Activated CD4-positive, alpha-beta T cell treated with anti-CD3 and anti-CD28 coated beads for 24 hours (primary cell): ENCODE measurements around the gene ELMO3.
A peak's percentile ranks its signal among the peaks of the same experiment; 100 is the strongest.

Source experiments
- DNase-seq, 2 donors: peaks; one replicate each; pipeline ENCODE4 v3.0.0-alpha.2; 2020; ENCODE audit warnings: low read depth in 2 of 2

Gene ELMO3

DNA sequence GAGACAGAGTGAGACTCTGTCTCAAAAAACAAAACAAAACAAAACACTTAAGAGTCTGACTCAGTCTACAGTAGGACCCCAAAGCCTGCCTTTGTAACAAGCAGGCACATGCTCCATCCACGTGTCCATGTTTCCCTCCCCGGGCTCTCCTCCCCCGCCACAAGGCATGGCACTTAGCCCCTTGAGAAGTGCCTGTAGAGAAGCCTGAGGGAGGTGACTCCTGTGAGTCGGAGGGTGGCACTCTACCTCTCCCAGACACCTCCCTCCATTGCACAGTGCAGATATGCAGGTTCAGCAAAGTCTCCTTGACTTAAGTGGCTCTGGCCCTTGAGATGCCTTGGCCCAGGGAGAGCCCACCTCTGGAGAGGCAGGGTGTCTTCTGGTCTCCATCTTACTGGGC is 41.6 kb downstream of the ELMO3 start:
- DNase-seq: no peak

DNA sequence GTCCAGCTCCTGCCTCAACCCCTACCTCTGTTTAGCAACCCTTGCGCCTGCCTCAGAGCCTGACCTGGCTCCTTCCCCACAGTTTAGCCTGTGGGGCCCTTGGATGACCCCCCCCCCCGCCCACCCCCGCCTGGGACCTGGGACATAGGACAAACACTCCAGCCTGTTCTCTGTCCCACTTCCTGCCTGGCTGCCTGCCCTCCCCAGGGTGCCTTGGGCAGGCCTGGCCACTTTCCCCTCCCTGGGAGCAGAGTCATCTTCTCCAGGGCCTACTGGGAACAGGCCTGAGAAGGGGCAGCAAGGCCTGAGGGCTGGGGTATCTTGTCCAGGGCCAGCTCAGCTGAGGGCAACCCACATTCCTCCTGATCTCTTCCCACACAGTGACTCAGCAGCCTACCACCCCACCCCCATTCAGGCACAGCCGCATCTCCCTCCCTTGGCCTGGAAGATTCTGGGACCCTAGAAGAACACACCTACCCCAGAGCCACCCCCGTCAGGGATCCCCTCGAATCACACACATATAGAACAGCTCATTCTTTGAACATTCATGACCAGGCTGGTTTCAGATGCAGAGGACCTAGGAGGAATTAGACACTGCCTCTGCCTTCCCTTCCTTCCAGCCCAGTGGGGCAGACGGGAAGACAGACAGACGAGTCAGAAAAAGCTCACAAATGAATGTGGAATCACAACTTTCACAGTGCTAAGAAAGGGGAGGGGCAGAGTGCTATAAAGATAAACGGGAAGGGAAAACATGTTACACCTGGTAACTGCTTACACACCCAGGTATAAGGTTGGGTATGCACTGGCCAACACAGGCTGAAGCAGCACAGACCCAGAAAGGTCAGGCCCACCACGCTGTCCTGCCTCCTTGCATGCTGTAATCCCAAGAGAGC is 42.3 kb downstream of the ELMO3 start:
- DNase-seq: no peak

DNA sequence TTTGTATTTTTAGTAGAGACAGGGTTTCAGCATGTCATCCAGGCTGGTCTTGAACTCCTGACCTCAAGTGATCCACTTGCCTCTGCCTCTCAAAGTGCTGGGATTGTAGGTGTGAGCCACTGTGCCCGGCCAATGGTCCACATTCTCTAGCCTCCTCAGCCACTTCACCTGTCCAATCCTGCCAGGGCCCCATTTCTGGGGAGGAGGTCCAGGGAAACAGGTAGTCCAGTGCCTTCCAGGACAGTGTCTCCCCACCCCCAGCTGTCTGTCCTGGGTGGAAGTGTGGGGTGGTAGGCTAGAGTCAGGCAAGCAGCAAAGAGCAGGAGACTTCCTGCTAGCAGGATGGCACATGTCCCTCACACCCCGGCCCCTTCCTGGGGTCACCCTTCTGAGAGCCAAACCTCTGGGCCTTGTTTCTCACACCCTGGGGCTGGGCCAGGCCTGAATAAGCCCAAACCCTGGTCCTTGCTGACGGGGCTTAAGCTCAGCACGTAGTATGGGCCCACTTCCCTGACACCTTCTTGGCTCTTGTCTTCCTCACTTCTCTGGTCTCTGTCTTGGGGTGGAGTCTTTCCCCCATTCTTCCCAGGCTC is 43.3 kb downstream of the ELMO3 start:
- DNase-seq: no peak

DNA sequence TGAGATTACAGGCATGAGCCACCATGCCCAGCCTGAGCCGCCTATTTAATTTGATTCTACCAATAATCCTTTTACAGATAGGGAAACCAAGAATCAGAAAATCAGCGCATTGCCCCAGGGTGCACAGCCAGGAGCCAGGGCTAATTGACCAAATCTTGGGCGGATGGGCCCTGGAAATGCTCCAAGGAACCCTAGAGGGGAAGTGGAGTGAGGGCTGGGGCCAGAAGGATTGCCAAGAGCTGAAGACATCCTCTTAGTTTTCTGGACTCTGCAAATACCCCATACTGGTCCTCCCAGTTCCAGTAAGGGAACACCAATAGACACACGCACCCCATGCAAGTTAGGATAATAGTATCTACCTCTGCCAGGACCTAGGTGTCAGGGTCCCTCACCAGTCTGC is 44.5 kb downstream of the ELMO3 start:
- no peak for DNase-seq

DNA sequence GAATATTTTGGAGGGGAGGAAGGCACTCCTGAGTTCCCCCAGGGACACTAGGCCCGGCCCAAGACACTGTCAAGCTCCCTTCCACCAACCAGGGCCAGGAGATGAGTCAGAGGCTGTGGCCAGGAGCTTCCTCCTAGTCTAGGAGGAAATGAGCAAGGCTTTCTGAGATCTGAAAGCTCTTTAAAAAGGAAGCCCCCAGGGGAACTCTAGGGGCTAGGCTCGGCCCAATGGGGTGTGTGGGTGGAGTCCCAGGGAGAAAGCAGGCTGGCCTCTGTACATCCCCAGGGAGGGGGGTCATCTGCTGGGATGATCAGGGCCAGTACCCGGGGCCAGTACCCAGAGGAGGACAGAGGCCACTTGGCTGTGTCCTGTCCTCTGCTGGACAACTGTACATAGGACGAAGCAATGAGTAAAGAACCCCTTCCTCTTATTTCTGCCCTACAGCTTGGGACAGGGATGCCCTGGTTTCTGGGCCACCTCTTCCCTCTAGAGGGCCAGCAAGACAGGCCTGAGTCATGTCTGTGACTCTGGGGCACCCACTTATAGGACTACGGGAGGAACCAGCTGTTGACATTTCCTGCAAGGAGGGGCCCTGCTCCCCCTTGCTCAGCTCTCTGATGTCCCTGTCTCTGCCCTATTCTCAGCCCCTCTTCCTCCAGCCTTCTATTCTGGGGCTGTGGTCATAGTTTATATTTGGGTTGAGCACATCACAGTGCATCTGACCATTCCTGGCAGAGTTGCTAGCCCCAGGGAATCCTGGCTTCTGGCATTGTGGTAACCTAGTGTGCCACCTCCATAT is 45.7 kb downstream of the ELMO3 start:
- DNase-seq: peak; percentile 59 to 65

DNA sequence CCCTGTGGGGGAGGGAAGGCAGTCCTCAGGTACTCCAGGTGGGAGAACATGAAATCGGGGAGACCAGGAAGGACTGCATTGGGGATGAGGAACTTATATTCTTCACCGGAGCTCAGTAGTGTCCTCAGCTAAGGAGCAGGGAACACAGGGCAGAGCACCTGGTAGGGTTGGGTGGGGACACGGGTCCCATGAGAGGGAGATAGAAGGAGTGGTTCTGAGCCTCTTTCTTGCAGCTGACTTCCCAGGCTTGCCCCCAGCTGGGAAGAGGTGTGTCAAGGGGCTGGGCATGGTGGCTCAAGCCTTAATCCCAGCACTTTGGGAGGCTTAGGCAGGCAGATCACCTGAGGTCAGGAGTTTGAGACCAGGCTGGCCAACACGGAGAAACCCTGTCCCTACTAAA is 46.3 kb downstream of the ELMO3 start:
- DNase-seq: no peak

DNA sequence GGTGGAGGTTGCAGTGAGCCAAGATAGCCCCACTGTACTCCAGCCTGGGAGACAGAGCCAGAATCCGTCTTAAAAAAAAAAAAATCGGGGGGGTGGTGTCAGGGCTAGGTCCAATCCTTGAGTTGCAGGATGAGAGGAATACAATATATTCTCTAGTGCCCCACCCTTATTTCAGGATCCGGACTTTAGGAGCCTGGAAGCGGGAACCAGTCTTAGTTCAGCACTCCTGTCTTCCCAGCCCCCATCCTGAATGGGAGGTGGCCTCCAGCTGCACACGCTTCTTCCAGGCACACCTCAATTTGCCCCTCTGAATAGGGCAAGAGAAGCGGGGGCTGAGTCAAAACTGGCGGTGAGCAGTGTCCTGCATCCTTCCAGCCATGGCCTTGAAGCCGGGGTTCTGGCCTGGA is 46.7 kb downstream of the ELMO3 start:
- DNase-seq: no peak

DNA sequence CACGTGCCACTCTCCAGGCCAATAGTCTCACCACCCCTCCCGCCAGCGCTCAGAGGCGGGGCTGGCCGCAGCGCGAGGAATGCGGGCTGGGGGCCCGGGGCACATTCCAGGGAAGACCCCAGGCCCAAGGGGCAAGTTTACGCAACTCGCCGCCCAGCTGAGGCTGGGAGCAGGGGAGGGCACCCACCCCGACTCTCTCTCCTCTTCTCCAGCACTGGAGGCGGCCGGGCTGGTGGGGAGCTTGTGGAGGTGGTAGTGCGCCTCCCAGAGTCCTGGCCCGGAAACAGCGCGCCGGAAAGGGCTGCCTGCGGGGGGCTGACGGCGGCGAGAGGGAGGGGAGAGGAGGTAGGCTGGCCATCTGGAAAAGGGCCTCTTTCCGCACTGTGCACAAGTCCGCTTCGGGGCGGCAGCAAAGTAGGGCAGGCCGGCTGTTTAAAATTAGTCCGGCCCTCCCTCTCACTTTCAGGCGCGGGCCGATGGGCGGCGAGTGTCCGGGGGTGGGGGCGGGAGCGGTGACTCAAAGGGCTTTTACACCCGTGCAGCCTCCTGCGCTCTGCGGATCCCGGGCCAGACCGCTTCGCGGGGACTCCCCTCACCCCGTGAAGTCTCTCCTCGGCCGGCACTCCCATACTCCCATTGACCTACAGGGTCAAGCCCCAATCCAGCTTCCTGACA is 47.3 kb downstream of the ELMO3 start:
- DNase-seq: peak in 1 of 2 donors; percentile 46

DNA sequence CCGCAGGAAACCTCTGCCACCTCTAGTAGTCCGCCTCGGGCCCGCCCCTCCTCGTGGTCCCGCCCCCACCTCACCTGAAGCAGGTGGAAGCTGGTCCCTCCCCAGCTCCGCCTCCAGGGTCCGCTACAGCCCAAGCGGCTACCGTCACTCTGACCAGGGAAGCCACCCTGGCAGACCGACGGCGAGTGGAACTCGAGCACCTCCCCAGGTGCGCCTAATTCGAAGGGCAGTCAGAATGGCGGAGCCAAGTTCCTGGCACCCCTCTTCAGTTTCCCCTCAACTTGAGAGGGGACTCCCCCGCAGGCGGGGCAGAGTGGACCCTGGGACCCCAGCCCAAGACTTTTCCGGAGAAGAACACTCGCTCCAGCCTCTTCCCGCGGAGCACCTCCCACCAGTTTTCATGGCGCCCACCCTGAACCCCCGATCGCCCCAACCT is 47.8 kb downstream of the ELMO3 start:
- DNase-seq: no peak

DNA sequence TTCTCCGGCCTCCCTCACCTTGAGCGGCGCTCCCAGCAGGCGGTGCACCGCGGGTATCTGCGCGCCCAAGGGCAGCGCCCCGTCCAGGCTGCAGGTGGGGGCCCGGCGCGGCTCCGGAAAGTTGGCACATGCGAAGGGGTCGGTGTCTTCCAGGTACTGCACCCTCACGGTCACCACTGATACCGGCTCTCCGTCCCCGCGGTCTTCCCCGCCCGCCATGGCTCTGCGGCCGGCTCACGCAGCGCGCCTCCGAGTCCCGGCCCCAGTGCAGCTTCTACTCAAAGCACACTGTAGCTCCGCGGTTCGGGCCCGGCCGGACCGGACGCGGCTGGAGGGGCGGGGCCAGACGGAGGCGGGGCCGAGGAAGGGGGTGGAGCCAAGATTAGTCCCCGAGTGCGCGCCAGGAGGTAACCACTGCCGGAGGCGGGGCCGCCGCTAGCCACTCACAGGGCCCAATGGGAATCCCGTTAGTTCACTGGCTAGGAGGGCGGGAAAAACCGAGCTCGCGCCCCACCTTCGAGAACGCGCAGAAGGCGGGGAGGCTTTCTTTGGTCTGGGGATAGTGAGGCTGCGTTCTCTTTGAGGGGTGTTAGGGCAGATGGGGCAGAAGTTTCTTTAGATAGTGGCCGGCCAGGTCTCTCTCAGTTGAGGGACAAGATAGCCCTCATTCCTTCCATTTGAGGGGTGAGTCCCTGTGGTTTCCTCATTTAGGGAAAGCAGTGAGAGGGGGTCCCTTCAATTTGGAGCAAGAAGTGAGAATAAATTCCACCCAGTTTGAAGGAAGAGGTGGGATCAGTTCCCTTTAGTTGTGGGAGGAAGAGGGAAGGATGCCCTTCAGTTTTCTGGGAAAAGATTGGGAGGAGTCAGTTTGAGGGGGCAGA is 48.5 kb downstream of the ELMO3 start, which contains the start of gene FHOD1:
Gene FHOD1 (minus strand): TSS at position 290 of the 881 bp plus-strand sequence. CDS start 71 bp downstream, at position 219.
- DNase-seq: peak; percentile 96 to 99

DNA sequence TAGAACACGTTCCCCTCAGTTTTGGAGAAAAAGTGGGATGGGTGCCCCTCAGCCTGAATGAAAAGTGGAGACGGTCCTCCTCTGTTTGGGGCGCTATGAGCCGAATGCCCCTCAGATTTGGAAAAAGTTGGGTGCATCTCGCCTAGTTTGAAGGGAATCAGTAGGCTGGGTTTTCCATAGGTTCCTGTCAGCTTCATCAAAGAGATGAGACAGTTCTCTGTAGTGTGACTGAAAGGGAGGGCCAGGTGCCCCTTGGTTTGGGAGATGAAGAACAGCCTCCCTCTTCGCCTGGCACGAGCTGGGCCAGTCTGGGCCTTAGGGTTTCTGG is 49.1 kb downstream of the ELMO3 start:
- no peak for DNase-seq

DNA sequence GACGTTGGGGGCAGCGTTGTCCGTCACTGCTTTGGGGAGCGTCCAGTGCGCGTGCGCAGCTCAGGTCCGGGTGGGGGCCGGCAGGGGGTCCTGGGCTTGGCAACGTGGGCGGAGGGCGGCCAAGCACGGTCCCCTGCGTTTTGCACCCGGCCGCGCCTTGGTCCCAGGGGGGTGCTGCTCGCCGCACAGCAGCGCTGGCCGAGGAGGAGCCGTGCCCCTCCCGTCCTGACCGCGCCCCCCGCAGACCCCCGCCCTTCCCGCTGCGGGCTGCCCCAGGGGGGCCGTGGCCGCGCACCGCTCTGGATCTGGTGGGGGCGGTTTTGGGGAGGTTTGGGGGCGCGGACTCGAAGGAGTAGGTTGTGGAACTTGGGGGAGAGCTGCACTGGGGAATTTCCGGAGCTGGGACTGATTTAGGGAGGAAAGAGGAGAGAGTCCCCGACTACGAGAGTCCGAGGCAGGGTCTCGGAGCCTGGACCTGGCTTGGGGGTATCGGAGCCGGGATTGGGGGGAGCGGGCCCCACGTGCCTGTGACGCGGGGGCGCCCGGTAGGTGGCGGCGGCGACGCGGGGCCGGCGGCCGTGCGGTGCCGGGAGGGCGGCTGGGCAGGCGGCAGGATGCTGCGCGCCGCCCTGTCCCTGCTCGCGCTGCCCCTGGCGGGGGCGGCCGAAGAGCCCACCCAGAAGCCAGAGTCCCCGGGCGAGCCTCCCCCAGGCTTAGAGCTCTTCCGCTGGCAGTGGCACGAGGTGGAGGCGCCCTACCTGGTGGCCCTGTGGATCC is 49.7 kb downstream of the ELMO3 start, which contains the start of gene SLC9A5:
Gene SLC9A5 (plus strand): TSS at position 579 of the 777 bp plus-strand sequence. CDS start 36 bp downstream, at position 615.
- no peak for DNase-seq

DNA sequence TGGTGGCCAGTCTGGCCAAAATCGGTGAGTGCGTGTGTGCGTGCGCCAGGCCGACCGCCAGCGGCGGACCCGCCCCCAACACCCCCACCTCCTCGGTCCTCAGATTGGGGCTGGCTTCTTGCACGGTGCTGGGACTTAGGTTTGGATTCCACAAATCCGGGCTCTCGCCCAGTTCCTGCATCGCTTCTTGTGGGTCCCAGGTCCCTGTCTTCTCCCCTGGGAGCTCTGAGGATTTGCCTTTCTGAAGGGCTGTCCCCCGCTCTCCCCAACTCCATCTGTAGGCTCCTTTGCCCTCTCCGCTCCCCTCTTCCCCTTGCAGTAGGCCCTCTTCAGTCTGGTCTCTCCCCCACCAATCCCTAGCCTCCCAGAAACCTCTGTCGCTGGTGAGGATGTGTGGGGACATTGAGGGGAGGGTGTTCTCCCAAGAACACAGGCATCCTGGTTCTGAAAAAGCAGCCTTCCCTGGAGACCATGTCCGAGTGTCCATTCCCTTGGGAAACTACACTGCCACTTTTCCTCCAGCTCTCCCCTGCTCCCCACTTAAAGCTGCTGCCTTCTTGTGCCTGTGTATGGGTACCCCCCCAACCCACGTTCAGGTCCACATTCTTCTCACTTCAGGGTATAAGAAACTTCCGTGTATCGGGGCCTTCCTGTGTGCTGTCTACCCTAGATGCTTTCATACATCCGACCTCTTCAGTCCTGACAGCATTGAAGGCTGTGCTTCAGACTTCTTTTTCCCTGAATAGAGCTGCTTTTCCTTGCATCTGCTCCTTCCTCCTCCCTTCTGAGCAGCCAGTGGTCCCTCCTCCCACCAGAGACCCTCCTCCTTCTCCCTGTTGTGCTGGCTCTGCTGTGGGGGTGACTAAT is 50.5 kb downstream of the ELMO3 start:
- no peak for DNase-seq

DNA sequence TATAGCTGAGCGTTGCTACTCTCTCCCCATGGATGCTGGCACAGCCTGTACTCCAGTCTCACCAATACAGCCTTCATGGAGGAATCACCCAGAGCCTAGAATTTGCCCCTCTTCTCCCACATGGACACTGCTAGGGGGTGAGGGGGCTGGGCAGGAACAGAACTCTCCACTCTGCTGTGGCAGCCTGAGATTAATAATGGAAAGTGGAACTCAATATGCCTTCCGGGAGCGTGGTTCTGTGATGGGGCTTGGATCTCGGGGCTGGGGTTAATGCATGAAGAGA is 51.1 kb downstream of the ELMO3 start:
- no peak for DNase-seq

DNA sequence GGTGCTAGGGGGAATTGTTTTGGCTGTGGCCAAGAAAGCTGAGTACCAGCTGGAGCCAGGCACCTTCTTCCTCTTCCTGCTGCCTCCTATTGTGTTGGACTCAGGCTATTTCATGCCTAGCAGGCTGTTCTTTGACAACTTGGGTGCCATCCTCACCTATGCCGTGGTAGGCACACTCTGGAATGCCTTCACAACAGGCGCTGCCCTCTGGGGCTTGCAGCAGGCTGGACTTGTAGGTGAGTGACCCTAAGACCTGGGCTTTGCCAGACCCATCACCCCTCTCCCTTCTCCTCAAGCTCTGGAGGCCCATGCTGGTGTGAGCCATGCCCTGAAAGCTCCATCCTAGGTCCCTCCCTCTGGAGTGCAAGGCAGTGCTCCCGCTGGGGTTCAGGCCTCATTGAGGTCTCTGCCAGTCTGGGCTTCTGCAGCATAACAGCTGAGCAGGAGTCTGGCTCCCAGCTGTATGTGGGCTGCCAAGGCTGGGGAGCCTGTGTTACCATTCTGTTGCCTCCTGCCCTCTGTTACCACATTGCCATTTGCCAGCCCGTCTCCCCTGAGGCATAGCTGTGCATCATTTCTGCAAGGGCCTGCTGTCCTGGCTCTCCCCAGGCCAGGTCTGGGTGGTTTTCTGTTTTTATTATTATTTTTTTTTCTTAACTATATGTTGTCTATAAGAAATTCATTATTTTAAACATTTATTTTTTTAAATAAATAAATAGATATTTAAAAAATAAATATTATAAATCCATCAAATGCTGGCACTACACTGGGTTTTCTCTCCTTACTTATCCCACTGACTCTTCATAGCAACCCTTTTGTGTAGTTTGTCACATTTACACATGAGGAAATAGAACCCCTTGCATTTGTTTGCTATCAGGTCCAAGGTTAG is 53.9 kb downstream of the ELMO3 start:
- DNase-seq: no peak
